SH-SY5Y (cell line): ENCODE results near the gene PDE6H.

Experiments
- GATA2 ChIP-seq: IDR thresholded peaks from 2 replicates; pipeline ENCODE4 v1.6.1; 2011; ENCODE audit warnings: mild to moderate bottlenecking, low read depth, low read length
- GATA3 ChIP-seq: IDR thresholded peaks from 2 replicates; pipeline ENCODE4 v1.6.1; 2011; ENCODE audit warnings: low read depth, mild to moderate bottlenecking, low read length, moderate library complexity

The PDE6H gene

GRCh38 chr12:14958361-14959125 lies 14.3 kb upstream of the PDE6H start:
- no peak for TF ChIP-seq GATA2
- no peak for TF ChIP-seq GATA3

DNA sequence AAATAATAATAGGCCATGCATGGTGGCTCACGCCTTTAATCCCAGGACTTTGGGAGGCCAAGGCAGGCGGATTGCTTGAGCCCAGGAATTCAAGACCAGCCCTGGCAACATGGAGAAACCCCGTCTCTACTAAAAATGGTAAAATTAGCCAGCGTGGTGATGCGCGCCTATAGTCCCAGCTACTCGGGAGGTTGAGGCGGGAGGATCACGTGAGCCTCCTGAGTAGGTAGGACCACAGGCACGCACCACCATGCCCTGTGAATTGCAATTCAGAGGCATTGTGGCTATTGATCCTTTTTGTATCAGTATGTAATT lies 13.8 kb upstream of the PDE6H start:
- no peak for TF ChIP-seq GATA3
- no peak for TF ChIP-seq GATA2

GRCh38 chr12:14959463-14959862 lies 13.4 kb upstream of the PDE6H start:
- TF ChIP-seq GATA2: no peak
- no peak for TF ChIP-seq GATA3

DNA sequence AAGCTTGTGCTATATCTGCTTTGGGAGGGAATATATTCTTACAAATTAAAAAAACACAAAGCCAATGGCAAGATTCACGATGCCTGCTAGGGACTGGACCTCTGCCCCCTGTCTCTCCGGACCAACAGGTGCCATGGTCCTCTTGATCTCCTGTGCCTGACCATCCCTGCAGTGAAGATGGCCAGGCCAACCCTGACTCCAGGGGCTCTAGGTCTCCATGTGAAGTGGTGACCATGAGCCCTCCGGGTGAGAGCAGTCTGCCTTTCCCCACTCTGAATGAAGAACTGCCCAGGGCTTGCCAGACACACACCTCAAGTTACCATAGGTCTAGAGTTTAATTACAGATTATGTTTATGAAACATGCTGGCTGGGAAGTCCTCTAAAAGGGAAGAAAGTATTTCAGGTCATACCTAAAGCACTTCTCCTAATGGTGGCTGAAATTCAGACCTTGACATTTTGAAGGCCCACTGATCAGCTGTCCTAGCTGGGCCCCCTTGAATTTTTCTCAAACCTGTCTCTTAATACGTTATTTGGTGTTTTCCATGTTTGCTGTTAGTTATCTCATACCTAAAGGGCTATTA lies 12.8 kb upstream of the PDE6H start:
- no peak for TF ChIP-seq GATA2
- TF ChIP-seq GATA3: no peak

DNA sequence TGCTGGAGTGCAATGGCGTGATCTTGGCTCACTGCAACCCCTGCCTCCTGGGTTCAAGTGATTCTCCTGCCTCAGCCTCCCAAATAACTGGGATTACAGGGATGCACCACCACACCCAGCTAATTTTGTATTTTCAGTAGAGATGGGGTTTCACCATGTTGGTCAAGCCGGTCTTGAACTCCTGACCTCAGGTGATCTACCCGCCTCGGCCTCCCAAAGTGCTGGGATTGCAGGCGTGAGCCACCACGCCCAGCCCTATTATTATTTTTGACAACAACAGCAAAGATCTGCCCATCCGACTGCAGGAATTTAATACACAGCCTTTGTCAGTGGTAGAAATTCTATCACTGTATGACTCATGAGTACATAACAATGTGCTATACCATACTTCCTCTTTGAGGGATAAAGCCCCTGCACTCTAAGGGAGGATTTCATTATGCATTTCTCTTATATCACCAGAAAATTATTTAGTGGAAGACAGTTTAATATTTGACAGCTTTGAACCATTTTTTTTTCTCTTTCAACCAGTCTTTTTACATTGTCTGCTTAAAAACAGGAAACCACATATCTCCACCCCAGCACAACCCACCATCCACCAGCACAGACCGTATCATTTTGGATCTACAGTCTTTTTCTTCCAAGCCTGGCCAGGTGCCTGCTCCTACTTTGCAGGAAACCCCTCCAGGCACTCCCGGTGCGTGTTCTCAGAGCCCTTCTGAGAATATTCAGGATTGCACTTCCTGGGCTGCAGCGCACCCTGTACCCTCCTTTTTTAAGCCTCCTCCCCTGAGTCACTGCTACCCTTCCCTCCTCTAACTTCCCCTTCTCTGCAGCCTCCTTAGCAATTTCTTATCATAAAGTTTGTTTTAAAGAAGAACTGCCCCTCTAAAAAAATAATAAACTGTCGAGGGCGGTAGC lies 12.0 kb upstream of the PDE6H start:
- TF ChIP-seq GATA2 (no peak), GATA3 (no peak)

DNA sequence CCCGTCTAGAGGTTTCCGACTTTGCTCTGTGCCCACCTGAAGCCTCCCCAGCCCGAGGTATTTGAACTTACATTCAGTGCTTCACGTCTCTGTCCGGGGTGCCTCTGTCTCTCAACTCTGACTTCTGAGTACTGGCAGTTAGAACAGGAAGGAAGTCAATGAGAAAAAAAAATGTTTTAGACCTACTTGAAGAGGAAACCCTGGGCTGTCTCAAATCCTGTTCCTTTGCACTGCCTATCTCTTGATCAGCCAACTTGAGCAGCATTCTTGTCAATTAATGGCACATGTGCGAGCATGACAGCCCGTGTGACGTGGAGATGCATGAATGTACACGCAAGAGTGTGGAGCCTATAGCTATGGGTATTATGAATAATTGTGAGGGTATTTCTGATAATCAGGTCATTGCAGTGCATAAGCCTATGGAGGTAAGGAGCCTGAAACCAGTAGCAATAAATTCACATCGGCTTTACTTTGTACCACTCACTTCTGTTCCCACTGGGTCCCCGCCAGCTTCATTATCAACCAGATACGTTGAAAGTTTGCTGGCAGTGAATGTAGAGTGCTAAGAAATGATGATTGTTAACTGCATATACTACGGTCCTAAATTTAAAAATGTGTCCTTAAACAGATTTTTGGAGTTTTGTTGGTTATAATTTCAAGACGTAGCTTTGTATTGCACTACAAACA lies 11.2 kb upstream of the PDE6H start, which contains the start of gene ARHGDIB:
ARHGDIB (minus strand) TSS at position 136 of the 687 bp plus-strand sequence. CDS start 10,889 bp downstream, outside the sequence.
- TF ChIP-seq GATA2: no peak
- TF ChIP-seq GATA3: no peak

DNA sequence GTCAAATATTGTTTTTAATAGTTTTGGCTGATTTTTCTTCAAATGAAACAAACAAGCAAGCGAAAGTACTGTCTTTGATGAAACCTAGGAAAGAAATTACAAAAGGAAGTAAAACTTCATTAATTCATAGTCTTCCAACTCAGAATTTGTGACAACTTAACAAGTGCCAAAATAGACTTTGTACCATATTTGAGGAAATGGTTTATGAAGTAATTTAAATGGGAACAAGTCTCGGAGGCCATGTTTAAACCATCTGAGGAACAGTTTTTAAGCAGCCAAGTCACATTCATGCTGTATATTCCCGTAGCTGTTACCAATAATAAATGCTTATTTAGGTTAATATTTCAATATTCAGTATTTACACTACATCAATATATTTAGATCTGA lies 10.7 kb upstream of the PDE6H start:
- TF ChIP-seq GATA3 (no peak), GATA2 (no peak)

DNA sequence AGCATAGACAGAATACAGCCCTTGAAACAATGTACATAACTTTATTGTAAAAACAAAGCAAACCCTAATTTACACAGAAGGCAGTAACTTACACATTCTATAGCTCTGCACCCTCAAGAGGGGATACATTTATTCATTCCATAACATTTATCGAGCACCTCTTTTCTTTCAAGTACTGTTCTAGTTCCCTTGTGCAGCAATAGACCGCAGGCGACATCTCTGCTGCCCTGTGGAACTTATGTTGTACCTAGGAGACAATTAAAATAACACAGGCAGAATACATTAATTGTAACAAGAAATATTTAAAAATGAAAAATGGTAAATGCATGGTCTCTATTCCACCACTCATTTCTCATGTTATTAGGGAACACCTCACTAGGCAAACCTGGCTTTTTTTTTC lies 10.0 kb upstream of the PDE6H start:
- no peak for TF ChIP-seq GATA2

GRCh38 chr12:14963520-14963919 lies 9.3 kb upstream of the PDE6H start:
- TF ChIP-seq GATA3: no peak
- no peak for TF ChIP-seq GATA2

DNA sequence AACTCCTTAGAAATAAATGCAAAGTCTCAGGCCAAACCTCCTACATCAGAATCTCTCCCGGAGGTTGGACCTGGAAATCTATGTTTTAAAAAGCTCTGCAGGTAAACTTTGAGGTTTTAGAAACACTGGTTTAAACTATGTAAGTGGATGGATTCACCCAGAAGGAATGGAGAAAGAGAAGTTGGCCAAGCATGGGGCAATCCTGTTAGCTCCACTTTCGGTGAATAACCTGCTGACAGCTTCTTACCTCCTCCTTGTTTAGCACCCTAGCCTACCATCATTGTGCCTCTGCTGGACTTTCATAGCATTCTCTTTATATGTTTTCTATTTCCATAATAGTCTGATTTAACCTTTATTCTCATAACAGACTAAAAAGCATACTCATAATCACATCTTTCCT lies 8.4 kb upstream of the PDE6H start:
- TF ChIP-seq GATA3 (no peak), GATA2 (no peak)

GRCh38 chr12:14965221-14965620 lies 7.6 kb upstream of the PDE6H start:
- no peak for TF ChIP-seq GATA2

GRCh38 chr12:14968478-14968877 lies 4.4 kb upstream of the PDE6H start:
- no peak for TF ChIP-seq GATA3
- TF ChIP-seq GATA2: no peak

GRCh38 chr12:14970473-14970872 lies 2.4 kb upstream of the PDE6H start:
- TF ChIP-seq GATA3: no peak
- TF ChIP-seq GATA2: no peak

GRCh38 chr12:14974633-14975032 lies 1.8 kb downstream of the PDE6H start:
- TF ChIP-seq GATA2 (no peak), GATA3 (no peak)

- no peak for TF ChIP-seq GATA3
- no peak for TF ChIP-seq GATA2
These were observed 2.6 kb downstream of the PDE6H start for GRCh38 chr12:14975457-14975856.
